Epidermal melanocyte (primary cell): ENCODE data around the gene DDIT3.

ENCODE experiments used
- DNase-seq: peaks from one replicate; pipeline ENCODE4 v3.0.0; 2011; ENCODE audit warnings: low spot score; ENCODE audit not compliant: insufficient read length

DDIT3 gene

GRCh38 chr12:57487055-57487596, 33.2 kb downstream of the DDIT3 start:
- DNase-seq: no peak

DNA sequence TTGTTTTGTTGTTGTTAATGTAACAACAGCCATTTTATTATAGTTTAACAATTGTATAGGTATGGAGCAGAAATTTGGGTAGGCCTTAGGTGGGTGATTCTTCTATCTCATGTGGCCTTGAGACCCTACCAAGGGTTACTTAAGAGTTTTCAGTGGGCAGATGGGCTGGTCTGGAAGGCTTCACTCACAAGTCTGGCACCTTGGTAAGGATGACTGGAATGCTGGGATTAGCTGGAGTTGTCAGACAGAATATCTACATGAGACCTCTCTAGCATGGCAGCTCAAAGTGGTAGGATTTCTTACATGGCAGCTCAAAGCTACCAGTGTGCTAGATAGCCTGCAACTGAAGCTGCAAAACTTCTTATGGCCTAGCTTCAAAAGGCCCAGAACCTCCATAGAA, 34.6 kb downstream of the DDIT3 start:
- no peak for DNase-seq

DNA sequence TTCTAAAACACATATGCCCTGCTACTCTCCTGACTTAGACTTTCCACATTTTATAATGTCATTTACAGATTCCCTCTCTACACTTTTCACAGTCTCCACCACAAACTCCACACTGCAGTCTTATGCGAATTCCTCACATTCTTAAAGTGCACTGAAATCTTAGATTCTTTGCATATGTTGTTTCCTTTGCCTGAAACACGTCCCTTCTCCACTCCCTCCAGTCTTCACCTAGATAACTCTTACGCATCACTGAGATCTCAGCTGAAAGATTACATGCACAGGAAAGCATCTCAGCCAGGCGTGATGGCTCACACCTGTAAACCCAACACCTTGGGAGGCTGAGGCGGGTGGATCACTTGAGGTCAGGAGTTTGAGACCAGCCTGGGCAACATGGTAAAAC, 36.8 kb downstream of the DDIT3 start:
- DNase-seq: no peak

- DNase-seq: no peak
These were observed 38.6 kb downstream of the DDIT3 start for GRCh38 chr12:57481671-57482070.

- DNase-seq: peak; percentile 13
These were observed 40.8 kb downstream of the DDIT3 start, which contains the start of gene ARHGAP9 for GRCh38 chr12:57479376-57480115. ARHGAP9 (minus strand) TSS chr12:57479866; CDS start chr12:57479406, 460 bp downstream.

GRCh38 chr12:57479043-57479375, 41.3 kb downstream of the DDIT3 start:
- no peak for DNase-seq

DNA sequence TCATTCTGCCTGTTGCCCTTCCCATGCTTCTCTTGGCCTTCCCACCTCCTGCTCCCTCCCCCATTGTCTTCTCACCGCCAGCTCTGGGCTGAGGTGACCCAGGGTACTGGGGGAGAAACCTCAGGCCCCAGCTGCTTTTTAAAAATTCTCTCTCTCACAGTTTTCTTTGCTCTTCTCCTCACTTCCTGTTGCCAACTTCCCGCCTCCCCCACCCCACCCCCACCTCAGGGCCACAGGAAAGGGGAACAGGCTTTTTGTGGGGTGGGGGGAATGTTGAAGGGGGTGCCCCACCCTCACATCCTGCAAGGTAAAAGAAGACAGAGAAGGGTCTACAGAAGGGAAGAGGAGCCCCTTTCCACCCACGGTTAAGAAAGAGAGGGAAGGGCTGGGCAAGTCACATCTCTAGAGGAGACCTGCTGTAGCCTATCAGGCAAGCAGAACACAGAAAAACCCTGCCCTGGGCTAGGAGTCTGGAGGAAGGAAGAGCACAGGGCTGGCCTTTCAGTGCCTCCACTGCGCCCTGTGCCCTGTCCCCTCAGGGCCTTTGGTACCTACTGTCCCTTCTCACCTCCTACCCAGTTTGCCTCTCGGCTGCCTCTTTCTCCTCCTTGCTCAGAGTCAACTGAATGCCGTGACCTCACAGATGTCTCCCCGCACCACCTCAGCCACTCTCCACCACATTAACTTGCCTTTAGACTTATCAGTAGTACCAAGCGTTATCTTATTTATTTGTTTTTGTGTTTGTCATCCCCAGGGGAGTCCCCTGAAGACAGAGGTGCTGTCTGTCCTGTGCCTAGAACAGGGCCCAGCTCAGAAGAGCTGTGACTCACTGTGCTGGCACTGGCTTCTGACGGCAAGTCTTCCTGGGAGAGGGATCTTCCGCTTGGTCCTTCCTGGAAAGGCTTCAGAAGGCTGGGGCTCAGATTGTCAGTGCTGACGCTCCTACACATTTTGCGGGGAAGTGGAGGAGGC, 42.3 kb downstream of the DDIT3 start:
- peak; percentile 14 for DNase-seq

DNA sequence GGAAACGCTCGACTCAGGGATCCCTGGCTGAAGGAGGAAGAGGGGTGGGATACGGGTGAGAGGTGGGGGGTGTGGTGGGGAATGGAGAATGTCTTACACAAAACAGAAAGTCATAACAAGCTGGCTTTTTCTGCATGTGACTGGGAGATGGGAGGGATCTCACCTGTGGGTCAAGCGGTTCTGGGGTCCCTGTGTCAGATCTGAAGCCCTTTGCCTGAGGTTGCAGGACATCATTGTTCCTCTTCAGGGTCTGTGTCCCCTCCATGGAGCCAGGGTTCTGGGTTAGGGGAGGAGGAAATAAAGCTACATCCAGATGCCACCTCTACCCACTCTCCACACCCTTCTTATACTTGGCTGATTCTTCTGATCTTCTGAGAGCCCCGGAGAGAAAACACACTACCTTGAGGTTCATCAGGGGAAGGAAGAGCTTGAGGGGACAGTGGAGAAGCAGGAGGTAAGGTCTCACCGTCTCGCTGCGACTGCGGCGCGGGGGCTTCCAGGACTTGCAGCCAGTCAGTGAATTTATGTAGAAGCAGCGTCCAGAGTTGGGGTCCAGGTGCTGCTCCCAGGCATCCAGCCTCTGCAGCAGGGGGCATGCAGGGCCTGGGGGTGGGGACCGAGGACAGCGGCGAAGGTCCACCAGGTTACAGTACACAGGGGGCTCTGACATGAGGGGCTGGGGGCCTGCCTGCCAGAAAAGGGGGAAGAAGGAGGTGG, 43.2 kb downstream of the DDIT3 start:
- peak; percentile 4 for DNase-seq

- no peak for DNase-seq
These were observed 43.9 kb downstream of the DDIT3 start for GRCh38 chr12:57476162-57476992.

GRCh38 chr12:57475271-57476161, 44.8 kb downstream of the DDIT3 start:
- peak; percentile 67 for DNase-seq

GRCh38 chr12:57474862-57475261, 45.5 kb downstream of the DDIT3 start:
- no peak for DNase-seq

GRCh38 chr12:57474430-57474829, 45.9 kb downstream of the DDIT3 start:
- no peak for DNase-seq

DNA sequence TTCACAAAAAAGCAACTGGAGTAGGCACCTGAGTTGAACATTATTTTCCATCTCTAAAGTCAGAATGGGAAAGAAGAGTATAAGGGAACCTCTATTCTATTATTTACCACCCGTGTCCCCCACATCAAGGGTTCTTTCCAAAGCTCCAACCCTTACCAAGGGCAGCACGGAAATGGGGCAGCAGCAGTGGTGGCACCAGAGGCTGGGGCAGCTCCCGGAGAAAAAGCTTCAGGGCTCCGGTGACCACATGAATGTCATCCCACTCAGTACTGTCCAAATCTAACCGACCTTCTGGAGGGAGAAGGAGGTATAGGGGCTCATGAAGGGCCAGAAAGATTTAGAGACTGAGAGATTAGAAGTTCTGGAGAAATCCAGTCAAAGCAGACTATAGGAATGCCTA, 46.4 kb downstream of the DDIT3 start:
- no peak for DNase-seq

- DNase-seq: no peak
These were observed 46.9 kb downstream of the DDIT3 start for GRCh38 chr12:57473392-57473791.

DNA sequence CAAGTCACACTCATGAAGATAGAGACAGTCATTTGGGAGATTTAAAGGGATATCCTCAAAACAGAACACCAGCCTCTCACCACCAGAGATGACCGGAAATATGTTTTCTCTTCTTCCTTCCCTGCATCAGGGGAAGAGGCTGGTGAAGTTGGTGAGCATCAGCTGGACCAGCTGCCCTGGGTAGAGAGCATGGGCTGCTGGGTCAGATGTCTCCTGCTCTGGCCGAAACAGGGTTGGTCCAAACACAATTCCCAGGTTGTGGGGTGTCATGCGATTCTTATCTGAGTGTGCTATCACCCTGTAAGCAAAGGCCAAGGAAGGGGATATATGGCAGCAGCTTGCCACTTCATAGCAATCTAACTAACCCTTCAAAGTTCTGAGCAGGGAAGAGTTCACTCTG, 47.9 kb downstream of the DDIT3 start:
- DNase-seq: no peak

DNA sequence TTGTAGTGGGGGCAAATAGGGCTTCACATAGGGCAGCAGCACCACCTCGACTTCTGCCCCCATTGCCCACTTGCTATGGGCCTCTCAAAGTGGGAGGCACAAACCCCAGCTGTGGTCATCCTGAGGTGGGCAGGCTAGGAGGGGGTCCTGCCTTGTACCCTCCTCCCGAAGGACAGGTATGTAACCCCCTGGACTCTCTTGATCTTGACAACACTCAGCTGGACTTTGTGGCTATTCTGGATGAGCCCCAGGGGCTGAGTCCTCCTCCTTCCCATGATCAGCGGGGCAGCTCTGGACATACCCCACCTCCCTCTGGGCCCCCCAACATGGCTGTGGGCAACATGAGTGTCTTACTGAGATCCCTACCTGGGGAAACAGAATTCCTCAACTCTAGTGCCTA, 48.7 kb downstream of the DDIT3 start:
- DNase-seq: no peak

GRCh38 chr12:57470970-57471656, 49.2 kb downstream of the DDIT3 start:
- DNase-seq: no peak

- no peak for DNase-seq
These were observed 49.9 kb downstream of the DDIT3 start for GRCh38 chr12:57470286-57470969.
